ENCODE measurements around the gene PNPO.
"Not testable (repeated sequence)": the region's sequence is repeated elsewhere in the genome, so short reads cannot be mapped to it uniquely, and the experiment has no call there.

Gene PNPO

GRCh38 chr17:47980541-47980940 is 39.2 kb downstream of the PNPO start:
- no peak for DNase-seq

GRCh38 chr17:47981462-47981861 is 40.1 kb downstream of the PNPO start:
- DNase-seq = no peak

GRCh38 chr17:47982091-47982617 is 40.8 kb downstream of the PNPO start:
- no peak for DNase-seq

- peak; percentile 44 for DNase-seq
Measured at GRCh38 chr17:47982645-47983390, 41.4 kb downstream of the PNPO start.

- DNase-seq = peak; percentile 42
Measured at GRCh38 chr17:47983492-47984223, 42.3 kb downstream of the PNPO start.

GRCh38 chr17:47986520-47986919 is 45.1 kb downstream of the PNPO start:
- no peak for DNase-seq

GRCh38 chr17:47987240-47987835 is 46.0 kb downstream of the PNPO start:
- no peak for DNase-seq

GRCh38 chr17:47988445-47988844 is 47.1 kb downstream of the PNPO start:
- not testable (repeated sequence) for DNase-seq

GRCh38 chr17:47989159-47989558 is 47.8 kb downstream of the PNPO start:
- no peak for DNase-seq

- no peak for DNase-seq
Measured at GRCh38 chr17:47989700-47990099, 48.3 kb downstream of the PNPO start.

- peak; percentile 46 for DNase-seq
Measured at GRCh38 chr17:47990962-47991731, 49.8 kb downstream of the PNPO start.

- peak; percentile 52 for DNase-seq
Measured at GRCh38 chr17:47992216-47992615, 50.8 kb downstream of the PNPO start.

GRCh38 chr17:47993031-47993564 is 51.7 kb downstream of the PNPO start:
- no peak for DNase-seq

GRCh38 chr17:47993964-47994363 is 52.6 kb downstream of the PNPO start:
- DNase-seq = no peak

- no peak for DNase-seq
Measured at GRCh38 chr17:47994724-47995123, 53.4 kb downstream of the PNPO start.

- no peak for DNase-seq
Measured at GRCh38 chr17:47995241-47995935, 54.0 kb downstream of the PNPO start.

GRCh38 chr17:47996201-47996600 is 54.8 kb downstream of the PNPO start:
- no peak for DNase-seq

GRCh38 chr17:47997586-47997985 is 56.2 kb downstream of the PNPO start:
- peak; percentile 82 for DNase-seq

- DNase-seq = no peak
Measured at GRCh38 chr17:47998044-47998443, 56.7 kb downstream of the PNPO start.
